Esophagus (tissue), 2 donors: ENCODE data around the gene TUFT1. TPM values are rescaled to one million over a fixed set of nuclear protein-coding genes. Genes with fewer than 3 reads are reported as not detected.

Experiments
- H3K27ac ChIP-seq, 2 donors: one replicate each; pipeline ENCODE4 v1.5.1; 2013; ENCODE audit warnings: low read depth in 2 of 2, mild to moderate bottlenecking in 2 of 2, inconsistent platforms in 1 of 2, low read length in 1 of 2, moderate library complexity in 1 of 2
- H3K27me3 ChIP-seq, 2 donors: one replicate each; pipeline ENCODE4 v1.6.1; 2013; ENCODE audit warnings: low read length in 2 of 2, control low read depth in 1 of 2, mild to moderate bottlenecking in 1 of 2; ENCODE audit not compliant: insufficient read depth in 2 of 2, control insufficient read depth in 1 of 2
- H3K36me3 ChIP-seq, 2 donors: one replicate each; pipeline ENCODE4 v1.6.1; 2013; ENCODE audit warnings: low read length in 1 of 2; ENCODE audit not compliant: control insufficient read depth in 2 of 2, insufficient read depth in 2 of 2
- H3K4me1 ChIP-seq, 2 donors: one replicate each; pipeline ENCODE4 v1.6.1; 2013; ENCODE audit warnings: low read length in 1 of 2; ENCODE audit not compliant: control insufficient read depth in 2 of 2, insufficient read depth in 2 of 2
- H3K4me3 ChIP-seq, 2 donors: one replicate each; pipeline ENCODE4 v1.5.1; 2013; ENCODE audit warnings: low read length in 2 of 2, mild to moderate bottlenecking in 2 of 2, low read depth in 1 of 2, moderate library complexity in 1 of 2
- H3K9me3 ChIP-seq, 2 donors: one replicate each; pipeline ENCODE4 v1.6.1; 2013; ENCODE audit warnings: mild to moderate bottlenecking in 2 of 2, low read depth in 1 of 2, low read length in 1 of 2, moderate library complexity in 1 of 2; ENCODE audit not compliant: control insufficient read depth in 2 of 2, insufficient read depth in 1 of 2
- WGBS, 2 donors: extraction: QIAGEN DNeasy Blood & Tissue Kit; methylation state at CpG; one replicate each; pipeline ENCODE4 v1.1.7; 2013; 5-methylcytosine and 5-hydroxymethylcytosine counted together
- polyA plus RNA-seq, 2 donors: library from polyadenylated mRNA; stranded (reverse); fragments of 200-250 nt; gene quantifications; one replicate each; pipeline ENCODE4 v1.2.3, GENCODE V29; 2013
- donor health status: healthy with polysubstance abuse.
- donor health status: Bipolar disorder and iron deficiency.

TUFT1 gene
- polyA plus RNA-seq, 2 donors, result 28.6 to 33.5 TPM

DNA sequence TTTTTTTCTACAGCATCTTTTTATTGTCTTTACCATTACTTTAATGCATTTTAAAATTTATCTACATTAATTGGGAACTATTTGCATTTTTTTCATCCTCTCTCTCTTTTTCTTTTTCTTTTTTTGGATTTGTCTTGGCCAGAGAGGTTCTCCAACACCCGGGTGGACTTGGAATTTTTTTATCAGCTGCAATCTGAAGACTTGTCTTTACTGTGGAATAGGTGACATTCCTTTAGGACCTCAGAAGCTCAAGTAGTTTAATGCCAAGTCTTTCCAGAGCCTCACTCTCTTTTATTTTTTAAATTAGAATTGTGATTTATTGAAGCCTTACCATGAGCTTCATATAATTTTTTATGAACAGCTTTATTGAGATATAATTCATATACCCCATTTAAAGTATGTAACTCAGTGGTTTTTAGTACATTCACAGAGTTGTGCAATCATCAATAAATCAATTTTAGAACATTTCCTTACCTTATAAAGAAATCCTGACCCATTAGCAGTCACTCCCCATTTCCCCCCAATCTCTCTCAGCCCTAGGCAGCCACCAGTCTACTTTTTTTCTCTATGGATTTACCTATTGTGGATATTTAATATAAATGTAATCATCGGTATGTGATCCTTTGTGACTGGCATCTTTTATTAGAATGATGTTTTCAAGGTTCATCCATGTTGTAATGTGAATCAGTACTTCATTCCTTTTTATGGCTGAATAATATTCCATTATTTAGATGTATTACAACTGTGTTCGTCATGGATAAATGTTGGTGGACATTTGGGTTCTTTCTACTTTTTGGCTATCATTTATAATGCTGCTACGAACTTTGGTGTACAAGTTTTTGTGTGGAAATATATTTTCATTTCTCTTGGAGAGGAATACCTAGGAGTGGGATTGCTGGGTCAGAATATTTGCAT is 6.2 kb downstream of the TUFT1 start:
- Histone ChIP-seq H3K4me1 (peaks cover 0 to 12% of the 10 kb centered on the region in 2 donors), H3K27ac (peak overlapping the region in 1 of 2 donors; percentile 33), H3K27me3 (no peaks in the 10 kb centered on the region), H3K36me3 (no peaks in the 10 kb centered on the region), H3K9me3 (no peaks in the 10 kb centered on the region), H3K4me3 (no peak overlapping the region)
- WGBS, 2 donors, result 87 to 92% methylated on average over 4 of the region's 4 CpGs

DNA sequence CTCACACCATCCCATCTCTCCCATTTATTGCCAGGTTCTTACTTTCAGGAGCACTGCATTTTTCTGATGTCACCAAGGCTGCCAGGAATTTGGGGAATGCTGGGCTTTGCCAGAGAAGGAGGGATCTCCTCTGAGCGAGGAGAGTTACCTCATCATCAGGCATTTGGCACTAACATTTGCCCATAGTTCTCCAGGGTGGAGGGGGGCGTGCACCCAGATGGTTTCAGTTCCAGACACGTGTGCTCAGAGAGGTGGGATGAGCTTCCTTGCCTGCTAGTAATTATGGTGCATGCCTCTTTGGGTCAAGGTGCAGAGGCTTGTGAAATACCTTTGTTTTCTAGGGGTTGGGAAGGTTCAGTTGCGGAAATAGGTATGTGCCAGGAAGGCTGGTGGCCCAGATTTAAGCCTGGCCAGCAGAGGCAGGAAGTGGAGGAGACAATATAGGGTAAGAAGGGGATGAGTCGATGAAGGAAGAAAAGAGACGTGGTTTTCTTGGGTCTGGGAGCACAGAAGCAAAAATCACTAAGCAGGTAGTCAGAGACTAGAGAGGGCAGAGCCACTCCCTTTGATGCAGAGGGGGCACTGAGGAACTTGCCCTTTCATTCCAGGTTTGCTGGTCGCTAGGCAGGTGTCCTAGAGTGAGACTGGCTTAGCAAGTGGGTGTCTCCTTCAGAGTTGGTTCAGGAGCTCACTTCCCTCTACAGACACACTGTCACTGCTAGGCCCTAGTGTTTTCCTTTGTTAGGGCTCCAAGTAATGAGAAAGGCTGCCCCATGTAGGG is 7.2 kb downstream of the TUFT1 start:
- WGBS, 2 donors, result 35 to 37% methylated on average over 7 of the region's 7 CpGs
- H3K27ac ChIP-seq, result peak overlapping the region; percentile 61 to 87
- H3K9me3 ChIP-seq, result no peaks in the 10 kb centered on the region
- H3K36me3 ChIP-seq, result no peaks in the 10 kb centered on the region
- H3K27me3 ChIP-seq, result no peaks in the 10 kb centered on the region
- H3K4me1 ChIP-seq, result peaks cover 0 to 12% of the 10 kb centered on the region in 2 donors
- no peak overlapping the region for H3K4me3 ChIP-seq

DNA sequence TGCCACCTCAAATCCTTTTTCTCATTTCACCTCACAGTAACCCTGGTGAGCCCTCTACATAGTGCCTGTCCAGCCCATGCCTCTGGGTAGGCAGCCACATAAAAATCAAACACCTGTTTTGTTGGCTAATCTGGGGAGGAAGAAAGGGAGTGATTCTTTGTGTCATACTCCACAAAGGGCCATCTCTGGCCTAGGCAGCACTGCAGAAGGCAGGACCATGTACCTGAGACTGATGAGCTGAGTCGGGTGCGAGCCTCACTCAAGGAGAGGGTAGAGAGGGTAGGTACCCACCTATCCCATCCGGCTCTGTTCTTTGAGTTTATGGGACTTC is 7.8 kb downstream of the TUFT1 start:
- Histone ChIP-seq H3K27ac (peak overlapping the region; percentile 61 to 87), H3K9me3 (no peaks in the 10 kb centered on the region), H3K4me3 (no peak overlapping the region), H3K27me3 (no peaks in the 10 kb centered on the region), H3K36me3 (no peaks in the 10 kb centered on the region), H3K4me1 (peaks cover 0 to 12% of the 10 kb centered on the region in 2 donors)
- WGBS, 2 donors, result 97 to 98% methylated on average over 3 of the region's 3 CpGs

GRCh38 chr1:151549199-151549598 is 9.1 kb downstream of the TUFT1 start:
- Histone ChIP-seq H3K36me3 (no peaks in the 10 kb centered on the region), H3K4me3 (no peak overlapping the region), H3K9me3 (no peaks in the 10 kb centered on the region), H3K27ac (peak overlapping the region; percentile 30 to 37), H3K27me3 (no peaks in the 10 kb centered on the region), H3K4me1 (peaks cover 0 to 12% of the 10 kb centered on the region in 2 donors)
- WGBS, 2 donors, result 50 to 66% methylated on average over 2 of the region's 2 CpGs

- Histone ChIP-seq H3K36me3 (peaks cover 0 to 1% of the 10 kb centered on the region in 2 donors), H3K27me3 (no peaks in the 10 kb centered on the region), H3K9me3 (no peaks in the 10 kb centered on the region), H3K27ac (no peak overlapping the region), H3K4me3 (no peak overlapping the region), H3K4me1 (no peaks in the 10 kb centered on the region)
- 87 to 90% methylated on average over 4 of the region's 4 CpGs for WGBS, 2 donors
These were observed 13.6 kb downstream of the TUFT1 start for GRCh38 chr1:151553659-151554058.

DNA sequence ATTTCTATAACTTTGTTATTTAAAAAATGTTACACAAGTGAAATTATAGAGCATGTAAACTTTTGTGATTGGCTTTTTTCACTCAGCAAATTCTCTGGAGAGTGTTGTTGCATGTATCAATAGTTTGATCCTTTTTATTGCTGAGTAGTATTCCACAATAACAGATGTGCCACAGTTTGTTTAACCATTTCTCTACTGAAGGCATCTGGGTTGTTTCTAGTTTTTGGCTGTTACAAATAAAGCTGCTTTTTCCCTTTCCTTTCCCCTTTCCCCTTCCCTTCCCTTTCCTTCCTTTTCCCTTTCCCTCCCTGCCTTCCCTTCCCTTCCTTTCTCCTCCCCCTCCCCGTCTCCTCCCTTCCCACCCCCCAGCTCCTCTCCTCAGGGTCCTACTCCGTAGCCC is 15.9 kb downstream of the TUFT1 start:
- H3K36me3 ChIP-seq, result peaks cover 0 to 1% of the 10 kb centered on the region in 2 donors
- H3K27ac ChIP-seq, result no peak overlapping the region
- no peak overlapping the region for H3K4me3 ChIP-seq
- no peaks in the 10 kb centered on the region for H3K9me3 ChIP-seq
- 94% methylated on average over 2 of the region's 2 CpGs for WGBS, 2 donors
- no peaks in the 10 kb centered on the region for H3K4me1 ChIP-seq
- no peaks in the 10 kb centered on the region for H3K27me3 ChIP-seq

GRCh38 chr1:151562661-151563060 is 22.6 kb downstream of the TUFT1 start:
- H3K27ac ChIP-seq, result no peak overlapping the region
- peaks cover 3 to 5% of the 10 kb centered on the region in 2 donors for H3K36me3 ChIP-seq
- no peaks in the 10 kb centered on the region for H3K9me3 ChIP-seq
- no peaks in the 10 kb centered on the region for H3K4me1 ChIP-seq
- H3K27me3 ChIP-seq, result no peaks in the 10 kb centered on the region
- WGBS, 2 donors, result 71 to 88% methylated on average over 1 of the region's 1 CpG
- no peak overlapping the region for H3K4me3 ChIP-seq

DNA sequence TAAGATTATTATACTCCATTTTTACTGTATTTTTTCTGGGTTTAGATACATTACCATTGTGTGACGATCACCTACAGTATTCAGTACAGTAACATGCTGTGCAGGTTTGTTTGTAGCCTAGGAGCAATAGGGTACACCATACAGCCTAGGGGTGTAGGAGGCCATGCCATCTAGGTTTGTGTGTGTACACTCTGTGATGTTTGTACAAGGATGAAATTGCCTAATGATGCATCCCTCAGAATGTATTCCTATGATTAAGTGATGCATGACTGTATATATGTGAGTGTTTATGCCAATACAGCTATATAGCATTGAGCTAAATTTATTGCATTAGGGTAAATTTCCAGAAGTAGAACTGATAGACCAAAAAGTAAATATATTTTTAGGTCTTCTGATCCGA is 23.3 kb downstream of the TUFT1 start:
- 42 to 60% methylated on average over 2 of the region's 2 CpGs for WGBS, 2 donors

GRCh38 chr1:151565502-151566189 is 25.5 kb downstream of the TUFT1 start:
- Histone ChIP-seq H3K4me3 (no peak overlapping the region), H3K36me3 (peaks cover 3 to 11% of the 10 kb centered on the region in 2 donors), H3K27me3 (no peaks in the 10 kb centered on the region), H3K9me3 (no peaks in the 10 kb centered on the region), H3K4me1 (peaks cover 2 to 6% of the 10 kb centered on the region in 2 donors), H3K27ac (no peak overlapping the region)
- WGBS, 2 donors, result 33 to 56% methylated on average over 5 of the region's 5 CpGs

More for the DNA sequence above, 23.3 kb downstream of the TUFT1 start:
- Histone ChIP-seq H3K4me1 (no peaks in the 10 kb centered on the region), H3K27me3 (no peaks in the 10 kb centered on the region), H3K36me3 (peaks cover 3 to 5% of the 10 kb centered on the region in 2 donors), H3K27ac (no peak overlapping the region), H3K4me3 (no peak overlapping the region), H3K9me3 (no peaks in the 10 kb centered on the region)
